ENCODE data around the gene MKKS.
"Not testable (repeated sequence)": the region's sequence is repeated elsewhere in the genome, so short reads cannot be mapped to it uniquely, and the experiment has no call there.

MKKS gene

GRCh38 chr20:10398834-10399369 is 35.1 kb downstream of the MKKS start:
- no peak for DNase-seq (ENCODE audit: low read depth, low spot score)
- Histone ChIP-seq H3K9me3 (ENCODE audit: low read depth, low read length) (no peaks in the 10 kb centered on the region), H3K4me3 (no peak overlapping the region), H3K27ac (no peak overlapping the region), H3K9ac (ENCODE audit: insufficient read length) (no peak overlapping the region), H3K36me3 (ENCODE audit: insufficient read depth, low read length) (no peaks in the 10 kb centered on the region)
- TF ChIP-seq FOXP2 (optimal IDR thresholded peaks at IDR 0.05; ENCODE audit: control extremely low read depth, extremely low read length, insufficient read depth) = no peak
- no peak for TF ChIP-seq EZH2 (IDR thresholded peaks at IDR 0.05)
- no peak for TF ChIP-seq POLR2AphosphoS5 (IDR thresholded peaks at IDR 0.05; ENCODE audit: borderline replicate concordance, low read depth, low read length)

DNA sequence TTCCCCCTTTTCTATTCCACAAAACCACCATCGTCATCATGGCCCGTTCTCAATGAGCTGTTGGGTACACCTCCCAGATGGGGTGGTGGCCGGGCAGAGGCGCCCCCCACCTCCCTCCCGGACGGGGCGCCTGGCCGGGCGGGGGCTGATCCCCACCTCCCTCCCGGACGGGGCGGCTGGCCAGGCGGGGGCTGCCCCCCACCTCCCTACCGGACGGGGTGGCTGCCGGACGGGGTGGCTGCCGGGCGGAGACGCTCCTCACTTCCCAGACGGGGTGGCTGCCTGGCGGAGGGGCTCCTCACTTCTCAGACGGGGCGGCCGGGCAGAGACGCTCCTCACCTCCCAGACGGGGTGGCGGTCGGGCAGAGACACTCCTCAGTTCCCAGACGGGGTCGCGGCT is 39.3 kb downstream of the MKKS start:
- not testable (repeated sequence) for H3K36me3 ChIP-seq (ENCODE audit: insufficient read depth, low read length); H3K4me3 ChIP-seq; H3K9me3 ChIP-seq (ENCODE audit: low read depth, low read length); H3K27ac ChIP-seq; H3K9ac ChIP-seq (ENCODE audit: insufficient read length); DNase-seq (ENCODE audit: low read depth, low spot score)

GRCh38 chr20:10390709-10391108 is 43.3 kb downstream of the MKKS start:
- no peaks in the 10 kb centered on the region for H3K9me3 ChIP-seq (ENCODE audit: low read depth, low read length)
- no peak overlapping the region for H3K9ac ChIP-seq (ENCODE audit: insufficient read length)
- TF ChIP-seq EZH2 (IDR thresholded peaks at IDR 0.05) (no peak), FOXP2 (optimal IDR thresholded peaks at IDR 0.05; ENCODE audit: control extremely low read depth, extremely low read length, insufficient read depth) (no peak), POLR2AphosphoS5 (IDR thresholded peaks at IDR 0.05; ENCODE audit: borderline replicate concordance, low read depth, low read length) (no peak)
- H3K27ac ChIP-seq = no peak overlapping the region
- no peak overlapping the region for H3K4me3 ChIP-seq
- DNase-seq (ENCODE audit: low read depth, low spot score) = no peak
- H3K36me3 ChIP-seq (ENCODE audit: insufficient read depth, low read length) = no peaks in the 10 kb centered on the region

GRCh38 chr20:10388597-10388996 is 45.4 kb downstream of the MKKS start:
- Histone ChIP-seq H3K4me3 (peak overlapping the region; percentile 26), H3K9me3 (ENCODE audit: low read depth, low read length) (no peaks in the 10 kb centered on the region), H3K27ac (peak overlapping the region; percentile 40; the same call in 1 of the 2 replicates), H3K9ac (ENCODE audit: insufficient read length) (no peak overlapping the region), H3K36me3 (ENCODE audit: insufficient read depth, low read length) (no peaks in the 10 kb centered on the region)
- TF ChIP-seq FOXP2 (optimal IDR thresholded peaks at IDR 0.05; ENCODE audit: control extremely low read depth, extremely low read length, insufficient read depth) = no peak
- no peak for TF ChIP-seq POLR2AphosphoS5 (IDR thresholded peaks at IDR 0.05; ENCODE audit: borderline replicate concordance, low read depth, low read length)
- no peak for TF ChIP-seq EZH2 (IDR thresholded peaks at IDR 0.05)
- peak; percentile 12 for DNase-seq (ENCODE audit: low read depth, low spot score)

GRCh38 chr20:10387686-10388085 is 46.3 kb downstream of the MKKS start:
- Histone ChIP-seq H3K4me3 (no peak overlapping the region), H3K9ac (ENCODE audit: insufficient read length) (no peak overlapping the region), H3K27ac (no peak overlapping the region), H3K9me3 (ENCODE audit: low read depth, low read length) (no peaks in the 10 kb centered on the region), H3K36me3 (ENCODE audit: insufficient read depth, low read length) (no peaks in the 10 kb centered on the region)
- no peak for TF ChIP-seq FOXP2 (optimal IDR thresholded peaks at IDR 0.05; ENCODE audit: control extremely low read depth, extremely low read length, insufficient read depth)
- no peak for DNase-seq (ENCODE audit: low read depth, low spot score)

- Histone ChIP-seq H3K4me3 (no peak overlapping the region), H3K36me3 (ENCODE audit: insufficient read depth, low read length) (no peaks in the 10 kb centered on the region), H3K9ac (ENCODE audit: insufficient read length) (no peak overlapping the region), H3K27ac (no peak overlapping the region), H3K9me3 (ENCODE audit: low read depth, low read length) (no peaks in the 10 kb centered on the region)
- peak; percentile 20 for DNase-seq (ENCODE audit: low read depth, low spot score)
- TF ChIP-seq POLR2AphosphoS5 (IDR thresholded peaks at IDR 0.05; ENCODE audit: borderline replicate concordance, low read depth, low read length) = no peak
- TF ChIP-seq EZH2 (IDR thresholded peaks at IDR 0.05) = no peak
Observed at GRCh38 chr20:10385850-10386544, 48.0 kb downstream of the MKKS start.

- DNase-seq (ENCODE audit: low read depth, low spot score) = no peak
- Histone ChIP-seq H3K4me3 (no peak overlapping the region), H3K36me3 (ENCODE audit: insufficient read depth, low read length) (no peaks in the 10 kb centered on the region), H3K9ac (ENCODE audit: insufficient read length) (no peak overlapping the region), H3K27ac (no peak overlapping the region), H3K9me3 (ENCODE audit: low read depth, low read length) (no peaks in the 10 kb centered on the region)
- TF ChIP-seq EZH2 (IDR thresholded peaks at IDR 0.05) = no peak
- TF ChIP-seq FOXP2 (optimal IDR thresholded peaks at IDR 0.05; ENCODE audit: control extremely low read depth, extremely low read length, insufficient read depth) = no peak
- no peak for TF ChIP-seq POLR2AphosphoS5 (IDR thresholded peaks at IDR 0.05; ENCODE audit: borderline replicate concordance, low read depth, low read length)
Observed at GRCh38 chr20:10381477-10381876, 52.5 kb downstream of the MKKS start.

DNA sequence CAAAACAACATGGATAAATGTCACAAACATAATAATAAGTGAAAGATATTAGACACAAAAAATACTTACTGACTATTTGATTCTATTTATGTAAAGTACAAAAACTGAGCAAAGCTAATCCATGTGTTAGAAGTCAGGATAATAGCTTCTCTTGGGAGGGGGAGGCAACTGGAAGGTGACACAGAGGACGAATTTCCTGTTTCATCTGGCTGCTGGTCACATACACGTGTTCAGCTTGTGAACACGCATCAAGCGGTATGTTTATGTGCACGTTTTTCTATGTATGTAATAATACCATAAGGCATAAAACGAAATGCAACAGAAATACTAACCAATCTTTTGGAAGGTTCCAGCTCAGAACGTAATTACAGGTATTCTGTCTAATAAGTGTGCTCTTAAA is 54.3 kb downstream of the MKKS start:
- no peak overlapping the region for H3K27ac ChIP-seq
- no peak overlapping the region for H3K9ac ChIP-seq (ENCODE audit: insufficient read length)
- no peaks in the 10 kb centered on the region for H3K9me3 ChIP-seq (ENCODE audit: low read depth, low read length)
- H3K4me3 ChIP-seq = no peak overlapping the region
- no peak for DNase-seq (ENCODE audit: low read depth, low spot score)
- H3K36me3 ChIP-seq (ENCODE audit: insufficient read depth, low read length) = no peaks in the 10 kb centered on the region
- no peak for TF ChIP-seq POLR2AphosphoS5 (IDR thresholded peaks at IDR 0.05; ENCODE audit: borderline replicate concordance, low read depth, low read length)
- no peak for TF ChIP-seq EZH2 (IDR thresholded peaks at IDR 0.05)
- TF ChIP-seq FOXP2 (optimal IDR thresholded peaks at IDR 0.05; ENCODE audit: control extremely low read depth, extremely low read length, insufficient read depth) = no peak

Data from SK-N-MC (cell line).